OCI-LY1 (cell line): Measurements from ENCODE around the gene RARG.

Source experiments
- H2AFZ ChIP-seq: fragments of 200-600 bp; sonication (generic), shearing (Covaris generic); 2 replicates; pipeline ENCODE4 v1.6.0; 2014; ENCODE audit warnings: antibody characterized with exemption, mild to moderate bottlenecking, low read length
- H3F3A ChIP-seq: fragments of 200-600 bp; sonication (generic), shearing (Covaris generic); 2 replicates; pipeline ENCODE4 v1.6.0; 2014; ENCODE audit warnings: mild to moderate bottlenecking, antibody characterized with exemption, low read length, moderate library complexity; ENCODE audit not compliant: insufficient read depth
- H3K27ac ChIP-seq: fragments of 200-600 bp; sonication (generic); 2 replicates; pipeline ENCODE4 v1.5.1; 2014; ENCODE audit warnings: low read length, mixed run types, mild to moderate bottlenecking, low read depth; ENCODE audit not compliant: poor library complexity, severe bottlenecking
- H3K27me3 ChIP-seq: fragments of 200-600 bp; sonication (generic); 2 replicates; pipeline ENCODE4 v1.6.0; 2014; ENCODE audit warnings: antibody characterized with exemption, mild to moderate bottlenecking, low read length, moderate library complexity; ENCODE audit not compliant: insufficient read depth
- H3K36me3 ChIP-seq: fragments of 200-600 bp; sonication (generic); 2 replicates; pipeline ENCODE4 v1.6.1; 2014; ENCODE audit warnings: mild to moderate bottlenecking, antibody characterized with exemption, low read length, moderate library complexity, mixed read lengths; ENCODE audit not compliant: insufficient read depth
- H3K4me1 ChIP-seq: fragments of 200-600 bp; sonication (generic); 2 replicates; pipeline ENCODE4 v1.5.1; 2014; ENCODE audit warnings: mild to moderate bottlenecking, low read length, moderate library complexity; ENCODE audit not compliant: insufficient read depth, severe bottlenecking
- H3K4me2 ChIP-seq: fragments of 200-600 bp; sonication (generic), shearing (Covaris generic); 2 replicates; pipeline ENCODE4 v1.6.1; 2014; ENCODE audit warnings: low read length
- H3K4me3 ChIP-seq: fragments of 200-600 bp; sonication (generic); 2 replicates; pipeline ENCODE4 v1.5.1; 2014; ENCODE audit warnings: low read length, low read depth, mild to moderate bottlenecking, mixed read lengths; ENCODE audit not compliant: poor library complexity, severe bottlenecking
- H3K79me2 ChIP-seq: fragments of 200-600 bp; shearing (Covaris generic); 2 replicates; pipeline ENCODE4 v1.6.1; 2016; ENCODE audit warnings: mixed run types, low read length, mixed read lengths; ENCODE audit not compliant: insufficient read depth
- H3K9ac ChIP-seq: fragments of 200-600 bp; sonication (generic), shearing (Covaris generic); 2 replicates; pipeline ENCODE4 v1.6.1; 2014; ENCODE audit warnings: mild to moderate bottlenecking, low read length, mixed read lengths
- H3K9me2 ChIP-seq: fragments of 200-600 bp; sonication (generic), shearing (Covaris generic); 2 replicates; pipeline ENCODE4 v1.6.1; 2014; ENCODE audit warnings: low read depth, mild to moderate bottlenecking, low read length, mixed read lengths
- H3K9me3 ChIP-seq: fragments of 200-600 bp; shearing (Covaris generic); 2 replicates; pipeline ENCODE4 v1.6.1; 2014; ENCODE audit warnings: low read length, mixed read lengths
- H4K20me1 ChIP-seq: fragments of 200-600 bp; sonication (generic), shearing (Covaris generic); 2 replicates; pipeline ENCODE4 v1.6.0; 2016; ENCODE audit warnings: mild to moderate bottlenecking, low read length; ENCODE audit not compliant: insufficient read depth
- CTCF ChIP-seq: fragments of 200-600 bp; sonication (generic), shearing (Covaris generic); IDR thresholded peaks from 2 replicates; pipeline ENCODE4 v1.5.1; 2017; ENCODE audit warnings: mild to moderate bottlenecking, antibody characterized with exemption, low read length, moderate library complexity, mixed read lengths
- EZH2 ChIP-seq: fragments of 200-600 bp; sonication (generic), shearing (Covaris generic); IDR thresholded peaks from 2 replicates; pipeline ENCODE4 v1.8.0; 2017; ENCODE audit warnings: borderline replicate concordance, mixed run types, mild to moderate bottlenecking, antibody characterized with exemption, low read length, moderate library complexity, mixed read lengths

RARG gene

GRCh38 chr12:53208435-53208834 lies 23.6 kb downstream of the RARG start:
- H3K4me2 ChIP-seq: peak overlapping the region; percentile 82
- H3K36me3 ChIP-seq: no peaks in the 10 kb centered on the region
- no peaks in the 10 kb centered on the region for H3K79me2 ChIP-seq
- no peaks in the 10 kb centered on the region; the same call in 1 of the 2 replicates for H3F3A ChIP-seq
- H3K27me3 ChIP-seq: no peaks in the 10 kb centered on the region
- no peak for TF ChIP-seq CTCF
- TF ChIP-seq EZH2: no peak
- no peaks in the 10 kb centered on the region for H3K9me3 ChIP-seq
- no peaks in the 10 kb centered on the region for H4K20me1 ChIP-seq
- H3K27ac ChIP-seq: peak overlapping the region; percentile 71
- peaks cover 44% of the 10 kb centered on the region for H3K4me1 ChIP-seq
- H3K9ac ChIP-seq: no peak overlapping the region; the same call in 1 of the 2 replicates
- H2AFZ ChIP-seq: no peak overlapping the region
- H3K4me3 ChIP-seq: no peak overlapping the region
- H3K9me2 ChIP-seq: no peaks in the 10 kb centered on the region

- Histone ChIP-seq H3K4me3 (peak within 1 kb of the TSS; percentile 57), H3K9me2 (no peaks in the 10 kb centered on the region), H2AFZ (no peak within 1 kb of the TSS), H3K79me2 (no peaks in the 10 kb centered on the region), H3K4me2 (peak within 1 kb of the TSS; percentile 75), H3F3A (no peaks in the 10 kb centered on the region; the same call in 1 of the 2 replicates), H4K20me1 (no peaks in the 10 kb centered on the region), H3K27ac (peak within 1 kb of the TSS; percentile 71), H3K4me1 (peaks cover 46% of the 10 kb centered on the region), H3K36me3 (no peaks in the 10 kb centered on the region), H3K9me3 (no peaks in the 10 kb centered on the region), H3K27me3 (no peaks in the 10 kb centered on the region), H3K9ac (peak within 1 kb of the TSS; percentile 59; the same call in 1 of the 2 replicates)
- TF ChIP-seq CTCF: no peak
- no peak for TF ChIP-seq EZH2
Measured at GRCh38 chr12:53207042-53207441, 25.0 kb downstream of the RARG start, which contains the start of gene ITGB7. TSS of gene ITGB7 (minus strand) at chr12:53207251. CDS start at chr12:53200443, 6,808 bp downstream.

- no peaks in the 10 kb centered on the region for H3K79me2 ChIP-seq
- H3K27ac ChIP-seq: peak overlapping the region; percentile 71
- TF ChIP-seq EZH2 (no peak), CTCF (no peak)
- no peaks in the 10 kb centered on the region for H3K36me3 ChIP-seq
- no peaks in the 10 kb centered on the region for H3K9me3 ChIP-seq
- H2AFZ ChIP-seq: no peak overlapping the region
- peak overlapping the region; percentile 59; the same call in 1 of the 2 replicates for H3K9ac ChIP-seq
- H3K9me2 ChIP-seq: no peaks in the 10 kb centered on the region
- H3F3A ChIP-seq: no peaks in the 10 kb centered on the region; the same call in 1 of the 2 replicates
- no peaks in the 10 kb centered on the region for H4K20me1 ChIP-seq
- H3K4me2 ChIP-seq: peak overlapping the region; percentile 75
- H3K4me1 ChIP-seq: peaks cover 57% of the 10 kb centered on the region
- H3K27me3 ChIP-seq: no peaks in the 10 kb centered on the region
- H3K4me3 ChIP-seq: peak overlapping the region; percentile 57
Measured at GRCh38 chr12:53205747-53206419, 26.1 kb downstream of the RARG start.
